HG03025 (cell line): ENCODE measurements around the gene IFI27L1.

ENCODE experiments used
- ATAC-seq: cut with Tn5 transposase; IDR thresholded peaks from one replicate; pipeline ENCODE4 v1.9.1; 2021; ENCODE audit warnings: mild to moderate bottlenecking, moderate library complexity; ENCODE audit not compliant: unreplicated experiment, low FRiP score

The IFI27L1 gene

DNA sequence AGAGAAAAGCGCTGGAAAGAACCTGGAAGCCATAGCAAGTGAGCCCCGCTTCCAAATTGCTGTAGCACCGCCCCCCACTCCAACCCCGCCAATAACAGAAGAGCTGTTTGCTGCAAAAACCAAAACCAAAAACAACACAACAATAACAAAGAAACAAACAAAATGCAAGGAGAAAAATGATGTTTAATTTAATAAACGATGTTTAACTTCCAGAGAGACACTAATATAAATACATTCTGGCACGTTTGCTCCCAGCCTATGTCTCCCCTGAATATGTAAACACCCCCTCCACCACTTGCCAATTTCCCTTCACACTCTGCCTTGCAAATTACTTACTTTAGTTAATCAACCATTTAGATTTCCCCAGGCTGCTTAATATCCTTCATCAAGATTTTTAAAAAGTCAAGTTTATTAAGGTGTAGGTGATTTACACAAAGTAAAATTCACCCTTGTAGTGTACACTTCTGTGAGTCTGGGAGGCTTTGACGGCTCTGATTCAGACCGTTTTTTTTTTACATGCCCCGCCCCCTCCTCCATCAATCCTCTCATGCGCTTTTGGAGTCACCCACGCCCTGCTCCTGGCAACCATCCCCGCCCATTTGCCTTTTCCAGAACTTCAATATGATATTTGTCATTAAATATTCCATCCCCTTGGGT lies 48.8 kb downstream of the IFI27L1 start:
- ATAC-seq: no peak

DNA sequence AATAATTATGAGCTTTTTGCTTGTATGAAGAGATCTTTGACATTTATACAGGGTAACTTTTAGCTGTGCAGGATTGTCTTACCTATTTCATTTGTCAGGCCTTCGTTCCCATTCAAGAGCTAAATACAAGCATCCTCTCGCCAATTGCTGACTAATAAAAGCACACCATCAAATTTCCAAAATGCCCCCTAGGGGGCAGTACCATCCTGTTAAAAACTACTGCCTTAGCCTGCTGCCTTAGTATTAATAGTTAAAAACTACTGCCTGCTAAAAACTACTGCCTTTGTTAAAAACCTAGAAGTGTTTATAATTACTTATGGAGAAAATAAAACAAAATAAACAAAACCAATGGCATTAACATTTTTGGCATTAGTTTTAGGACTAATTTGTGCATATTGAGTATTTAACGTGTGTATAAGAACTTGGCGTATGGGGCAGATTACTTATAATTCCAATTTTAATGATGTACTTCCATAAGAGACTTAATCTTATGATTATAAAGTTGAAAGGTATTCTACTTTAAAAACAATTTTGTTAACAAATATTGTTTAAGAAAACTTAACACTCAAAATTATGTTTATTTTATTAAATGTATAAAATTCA lies 51.3 kb downstream of the IFI27L1 start:
- no peak for ATAC-seq

DNA sequence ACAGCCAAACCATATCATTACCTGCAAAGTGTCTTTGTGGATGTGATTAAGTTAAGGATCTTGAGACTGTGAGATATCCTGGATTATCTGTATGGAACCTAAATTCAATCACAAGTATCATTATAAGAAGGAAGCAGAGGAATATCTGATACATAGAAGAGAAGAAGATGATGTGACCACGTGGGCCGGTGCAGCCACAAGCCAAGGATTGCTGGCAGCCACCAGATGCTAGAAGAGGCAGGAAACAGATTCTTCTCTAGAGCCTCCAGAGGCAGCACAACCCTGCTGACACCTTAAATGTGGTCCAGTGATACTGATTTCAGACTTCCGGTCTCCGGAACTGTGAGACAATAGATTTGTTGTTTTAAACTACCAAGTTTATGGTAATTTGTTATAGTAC lies 54.4 kb downstream of the IFI27L1 start:
- no peak for ATAC-seq

GRCh38 chr14:94136575-94137331 lies 55.6 kb downstream of the IFI27L1 start:
- ATAC-seq: peak; percentile 74

GRCh38 chr14:94138251-94138650 lies 57.1 kb downstream of the IFI27L1 start:
- ATAC-seq: no peak

DNA sequence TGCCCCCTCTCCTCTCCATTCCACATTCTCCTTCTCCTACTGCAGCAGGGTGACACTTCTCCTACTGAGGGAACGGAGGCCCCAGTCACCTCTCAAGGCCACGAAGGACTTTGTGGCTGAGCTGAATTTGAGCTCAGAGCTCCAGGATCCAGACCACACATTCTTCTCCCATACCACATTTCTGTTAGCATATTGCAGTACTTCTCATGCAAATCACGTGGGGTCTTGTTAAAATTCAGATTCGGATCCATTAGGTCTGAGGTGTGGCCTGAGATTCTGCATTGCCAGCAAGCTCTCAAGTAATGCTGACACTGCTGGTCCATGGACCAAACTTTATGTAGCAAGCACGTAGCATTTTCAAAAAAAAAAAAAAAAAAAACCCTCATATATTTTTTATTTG lies 57.9 kb downstream of the IFI27L1 start:
- ATAC-seq: no peak

DNA sequence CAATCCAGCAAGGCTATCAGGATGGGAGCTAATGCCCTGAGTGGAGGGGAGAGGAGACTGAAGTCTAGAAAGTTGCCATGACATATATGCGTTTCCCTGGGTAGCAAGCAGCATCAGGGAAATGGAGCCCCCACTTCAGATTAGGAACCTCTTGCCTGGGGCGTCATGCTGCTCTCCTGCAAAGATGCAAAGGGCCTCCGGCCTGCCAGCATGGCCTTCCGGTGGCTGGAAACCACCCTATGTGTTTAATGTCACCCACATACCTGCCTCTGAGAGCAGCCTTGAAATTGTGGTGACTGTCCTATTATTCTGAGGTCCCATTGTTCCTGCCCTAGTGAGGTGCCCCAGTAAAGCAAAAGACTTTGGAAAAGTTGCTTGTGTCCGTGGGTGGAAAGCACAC lies 58.3 kb downstream of the IFI27L1 start:
- ATAC-seq: no peak

- no peak for ATAC-seq
Observed at GRCh38 chr14:94142247-94142646, 61.1 kb downstream of the IFI27L1 start.

DNA sequence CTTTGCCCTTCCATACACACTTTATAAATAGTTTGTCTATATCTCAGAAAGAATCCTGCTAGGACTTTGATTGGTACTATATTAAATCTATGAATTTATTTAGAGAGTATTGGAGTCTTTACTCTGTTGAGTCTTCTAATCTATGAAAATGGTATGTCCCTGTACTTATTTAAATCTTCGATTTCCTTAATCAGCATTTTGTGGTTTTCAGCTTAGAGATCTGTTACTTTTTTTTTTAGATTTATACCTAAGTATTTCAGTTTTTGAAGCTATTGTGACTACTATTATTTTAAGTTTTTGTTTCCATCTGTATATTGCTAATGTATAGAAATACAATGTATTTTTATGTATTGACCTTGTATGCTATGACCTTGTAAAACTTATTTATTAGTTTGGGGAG lies 61.7 kb downstream of the IFI27L1 start:
- no peak for ATAC-seq

DNA sequence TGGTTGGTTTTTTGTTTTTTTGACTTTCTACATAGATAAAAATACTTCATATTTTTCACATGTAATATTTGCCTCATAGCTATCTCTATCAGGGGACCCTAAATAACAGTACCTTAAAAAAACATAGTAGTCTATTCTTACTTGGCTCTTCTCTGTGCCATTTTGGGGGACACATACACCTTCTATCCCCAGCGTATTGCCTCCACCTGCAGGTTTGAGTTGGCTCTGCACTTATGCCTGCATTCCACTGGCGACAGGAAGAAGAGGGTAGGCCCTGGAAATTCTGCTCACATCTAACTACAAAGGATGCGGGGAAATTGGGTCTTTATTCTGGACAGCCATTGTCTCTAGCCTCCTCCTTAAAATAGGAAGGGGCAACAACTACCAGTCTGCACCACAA lies 62.1 kb downstream of the IFI27L1 start:
- no peak for ATAC-seq

DNA sequence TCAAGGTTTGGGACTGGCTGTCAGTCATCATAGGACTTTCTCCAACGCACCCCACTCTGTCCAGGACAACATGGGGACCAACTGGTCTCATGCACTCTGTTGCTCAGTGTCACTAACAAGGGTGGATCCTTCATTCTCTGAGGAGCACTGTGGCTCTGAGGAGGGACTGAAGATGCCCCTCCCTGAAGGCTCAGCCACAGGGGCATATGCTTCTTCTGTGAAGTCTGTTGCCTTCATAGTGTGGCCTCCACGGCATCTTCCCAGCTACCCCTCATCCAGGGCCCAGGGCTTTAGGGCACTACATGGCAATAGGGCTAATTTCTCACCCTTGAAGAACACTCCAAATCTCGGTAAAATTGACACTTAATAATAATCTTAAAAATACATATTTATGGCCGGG lies 62.6 kb downstream of the IFI27L1 start:
- ATAC-seq: no peak

- ATAC-seq: no peak
Observed at GRCh38 chr14:94144765-94145164, 63.7 kb downstream of the IFI27L1 start.

GRCh38 chr14:94145902-94146527 lies 64.9 kb downstream of the IFI27L1 start:
- ATAC-seq: no peak
